ENCODE data around the gene STIM2.

STIM2 gene

GRCh38 chr4:27055221-27055760 lies 194.7 kb downstream of the STIM2 start:
- no peaks in the 10 kb centered on the region for H3K27me3 ChIP-seq (replicated peaks; ENCODE audit: insufficient read depth, low read length)
- no peaks in the 10 kb centered on the region for H3F3A ChIP-seq (ENCODE audit: insufficient read depth, low read length)
- TF ChIP-seq EZH2phosphoT487 (IDR thresholded peaks at IDR 0.05; ENCODE audit: low read length) (no peak), CTCF (IDR thresholded peaks at IDR 0.05; ENCODE audit: low read length) (no peak), EZH2 (optimal IDR thresholded peaks at IDR 0.05; ENCODE audit: low read depth, low read length) (no peak)
- no peaks in the 10 kb centered on the region for H3K9me2 ChIP-seq (replicated peaks; ENCODE audit: insufficient read depth, low read length)
- H3K79me2 ChIP-seq (ENCODE audit: low read length), result no peaks in the 10 kb centered on the region
- H3K9ac ChIP-seq (ENCODE audit: low read length), result no peak overlapping the region
- H4K20me1 ChIP-seq (ENCODE audit: insufficient read depth, low read length), result no peaks in the 10 kb centered on the region
- no peak overlapping the region for H3K4me3 ChIP-seq (ENCODE audit: low read length)
- no peak for DNase-seq
- H3K36me3 ChIP-seq (replicated peaks; ENCODE audit: insufficient read depth, low read length), result no peaks in the 10 kb centered on the region
- no peak overlapping the region for H2AFZ ChIP-seq (ENCODE audit: low read length)
- H3K27ac ChIP-seq (ENCODE audit: low read length), result no peak overlapping the region
- H3K4me2 ChIP-seq (ENCODE audit: low read depth, low read length), result no peak overlapping the region
- no peaks in the 10 kb centered on the region for H3K9me3 ChIP-seq (replicated peaks; ENCODE audit: insufficient read depth, low read length)
- H3K4me1 ChIP-seq (ENCODE audit: low read length), result no peaks in the 10 kb centered on the region

- H3K27ac ChIP-seq (ENCODE audit: low read length), result no peak overlapping the region
- H3K4me1 ChIP-seq (ENCODE audit: low read length), result no peaks in the 10 kb centered on the region
- DNase-seq, result no peak
- no peak for TF ChIP-seq CTCF (IDR thresholded peaks at IDR 0.05; ENCODE audit: low read length)
- TF ChIP-seq EZH2 (optimal IDR thresholded peaks at IDR 0.05; ENCODE audit: low read depth, low read length), result no peak
- TF ChIP-seq EZH2phosphoT487 (IDR thresholded peaks at IDR 0.05; ENCODE audit: low read length), result no peak
- no peaks in the 10 kb centered on the region for H3K9me3 ChIP-seq (replicated peaks; ENCODE audit: insufficient read depth, low read length)
- no peaks in the 10 kb centered on the region for H3K27me3 ChIP-seq (replicated peaks; ENCODE audit: insufficient read depth, low read length)
- H3K9me2 ChIP-seq (replicated peaks; ENCODE audit: insufficient read depth, low read length), result no peaks in the 10 kb centered on the region
- H2AFZ ChIP-seq (ENCODE audit: low read length), result no peak overlapping the region
- H3K4me3 ChIP-seq (ENCODE audit: low read length), result no peak overlapping the region
- H4K20me1 ChIP-seq (ENCODE audit: insufficient read depth, low read length), result no peaks in the 10 kb centered on the region
- no peak overlapping the region for H3K4me2 ChIP-seq (ENCODE audit: low read depth, low read length)
- H3K36me3 ChIP-seq (replicated peaks; ENCODE audit: insufficient read depth, low read length), result no peaks in the 10 kb centered on the region
- H3K79me2 ChIP-seq (ENCODE audit: low read length), result no peaks in the 10 kb centered on the region
- no peak overlapping the region for H3K9ac ChIP-seq (ENCODE audit: low read length)
- H3F3A ChIP-seq (ENCODE audit: insufficient read depth, low read length), result no peaks in the 10 kb centered on the region
Observed at GRCh38 chr4:27056281-27056680, 195.6 kb downstream of the STIM2 start.

GRCh38 chr4:27057053-27057452 lies 196.4 kb downstream of the STIM2 start:
- no peak overlapping the region for H3K4me2 ChIP-seq (ENCODE audit: low read depth, low read length)
- no peak overlapping the region for H3K27ac ChIP-seq (ENCODE audit: low read length)
- no peaks in the 10 kb centered on the region for H4K20me1 ChIP-seq (ENCODE audit: insufficient read depth, low read length)
- no peak overlapping the region for H3K9ac ChIP-seq (ENCODE audit: low read length)
- no peak overlapping the region for H2AFZ ChIP-seq (ENCODE audit: low read length)
- DNase-seq, result no peak
- H3K79me2 ChIP-seq (ENCODE audit: low read length), result no peaks in the 10 kb centered on the region
- H3K9me2 ChIP-seq (replicated peaks; ENCODE audit: insufficient read depth, low read length), result no peaks in the 10 kb centered on the region
- no peak for TF ChIP-seq EZH2phosphoT487 (IDR thresholded peaks at IDR 0.05; ENCODE audit: low read length)
- TF ChIP-seq CTCF (IDR thresholded peaks at IDR 0.05; ENCODE audit: low read length), result no peak
- TF ChIP-seq EZH2 (optimal IDR thresholded peaks at IDR 0.05; ENCODE audit: low read depth, low read length), result no peak
- H3K27me3 ChIP-seq (replicated peaks; ENCODE audit: insufficient read depth, low read length), result no peaks in the 10 kb centered on the region
- no peak overlapping the region for H3K4me3 ChIP-seq (ENCODE audit: low read length)
- no peaks in the 10 kb centered on the region for H3K9me3 ChIP-seq (replicated peaks; ENCODE audit: insufficient read depth, low read length)
- H3F3A ChIP-seq (ENCODE audit: insufficient read depth, low read length), result no peaks in the 10 kb centered on the region
- H3K36me3 ChIP-seq (replicated peaks; ENCODE audit: insufficient read depth, low read length), result no peaks in the 10 kb centered on the region
- no peaks in the 10 kb centered on the region for H3K4me1 ChIP-seq (ENCODE audit: low read length)

Measured in MM.1S (cell line).